Measurements from ENCODE around the gene ANKRD31. TPM values are rescaled to one million over a fixed set of nuclear protein-coding genes. Genes with fewer than 3 reads are reported as not detected.
"Not testable (repeated sequence)": the region's sequence is repeated elsewhere in the genome, so short reads cannot be mapped to it uniquely, and the experiment has no call there.

Gene ANKRD31
- total RNA-seq, 1 experiment from 2014 or later: 0.09 TPM

DNA sequence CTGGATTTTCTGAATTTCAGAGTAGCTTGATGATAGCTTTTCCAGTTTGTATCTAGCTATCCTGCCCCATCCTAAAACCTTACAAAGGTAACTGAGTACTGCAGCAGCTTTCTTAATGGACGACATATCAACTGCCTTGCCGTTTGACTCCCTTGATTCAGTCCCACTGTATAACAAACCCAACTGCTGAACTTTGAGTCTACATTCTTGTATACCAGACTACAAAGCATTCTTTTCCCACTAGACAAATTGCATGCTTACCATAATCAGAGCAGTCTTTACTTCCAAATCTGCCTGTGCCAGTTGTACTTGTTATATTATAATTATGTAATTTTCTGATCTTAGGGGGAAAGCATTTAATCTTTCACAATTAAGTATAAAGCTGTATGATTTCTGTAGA is 47.3 kb downstream of the ANKRD31 start:
- ChIA-PET CTCF (no interaction called here), POLR2A (interaction anchor here (0.6 kb wide), 1 partner anchor 495 kb away, joined by 7 read pairs; no protein-coding TSS in a partner anchor)
- H3K4me3 Mint-ChIP-seq: no peak overlapping the region
- DNase-seq (ENCODE audit: low spot score) (no peak), ATAC-seq (no peak)
- peaks cover 5% of the 10 kb centered on the region; the same call in 1 of the 2 replicates for H3K9me3 Mint-ChIP-seq
- no peak overlapping the region for H3K27ac Mint-ChIP-seq
- H3K27me3 Mint-ChIP-seq (ENCODE audit: low read depth): no peaks in the 10 kb centered on the region
- TF ChIP-seq, protein P1, sequence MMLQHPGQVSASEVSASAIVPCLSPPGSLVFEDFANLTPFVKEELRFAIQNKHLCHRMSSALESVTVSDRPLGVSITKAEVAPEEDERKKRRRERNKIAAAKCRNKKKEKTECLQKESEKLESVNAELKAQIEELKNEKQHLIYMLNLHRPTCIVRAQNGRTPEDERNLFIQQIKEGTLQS (CRISPR knock-in tag; conservative IDR thresholded peaks at IDR 0.05): no peak
- TF ChIP-seq NFYB (CRISPR knock-in tag; conservative IDR thresholded peaks at IDR 0.05; ENCODE audit: low read depth) (no peak), FOXK1 (CRISPR knock-in tag; IDR thresholded peaks at IDR 0.05) (no peak), ERG (CRISPR knock-in tag; IDR thresholded peaks at IDR 0.05) (no peak), CREB1 (CRISPR knock-in tag; IDR thresholded peaks at IDR 0.05) (no peak), ZNF512 (CRISPR knock-in tag; IDR thresholded peaks at IDR 0.05; ENCODE audit: borderline replicate concordance) (no peak), SP1 (CRISPR knock-in tag; conservative IDR thresholded peaks at IDR 0.05) (no peak), MAX (CRISPR knock-in tag; IDR thresholded peaks at IDR 0.05) (no peak), ZBTB21 (CRISPR knock-in tag; IDR thresholded peaks at IDR 0.05; ENCODE audit: borderline replicate concordance) (no peak), ZNF138 (CRISPR knock-in tag; conservative IDR thresholded peaks at IDR 0.05) (no peak)
- TF ChIP-seq, protein P2, sequence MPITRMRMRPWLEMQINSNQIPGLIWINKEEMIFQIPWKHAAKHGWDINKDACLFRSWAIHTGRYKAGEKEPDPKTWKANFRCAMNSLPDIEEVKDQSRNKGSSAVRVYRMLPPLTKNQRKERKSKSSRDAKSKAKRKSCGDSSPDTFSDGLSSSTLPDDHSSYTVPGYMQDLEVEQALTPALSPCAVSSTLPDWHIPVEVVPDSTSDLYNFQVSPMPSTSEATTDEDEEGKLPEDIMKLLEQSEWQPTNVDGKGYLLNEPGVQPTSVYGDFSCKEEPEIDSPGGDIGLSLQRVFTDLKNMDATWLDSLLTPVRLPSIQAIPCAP (CRISPR knock-in tag; IDR thresholded peaks at IDR 0.05): no peak
- TF ChIP-seq, protein P3, sequence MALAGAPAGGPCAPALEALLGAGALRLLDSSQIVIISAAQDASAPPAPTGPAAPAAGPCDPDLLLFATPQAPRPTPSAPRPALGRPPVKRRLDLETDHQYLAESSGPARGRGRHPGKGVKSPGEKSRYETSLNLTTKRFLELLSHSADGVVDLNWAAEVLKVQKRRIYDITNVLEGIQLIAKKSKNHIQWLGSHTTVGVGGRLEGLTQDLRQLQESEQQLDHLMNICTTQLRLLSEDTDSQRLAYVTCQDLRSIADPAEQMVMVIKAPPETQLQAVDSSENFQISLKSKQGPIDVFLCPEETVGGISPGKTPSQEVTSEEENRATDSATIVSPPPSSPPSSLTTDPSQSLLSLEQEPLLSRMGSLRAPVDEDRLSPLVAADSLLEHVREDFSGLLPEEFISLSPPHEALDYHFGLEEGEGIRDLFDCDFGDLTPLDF (CRISPR knock-in tag; IDR thresholded peaks at IDR 0.05): no peak
- H3K36me3 Mint-ChIP-seq: no peaks in the 10 kb centered on the region
- no peaks in the 10 kb centered on the region for H3K4me1 Mint-ChIP-seq

DNA sequence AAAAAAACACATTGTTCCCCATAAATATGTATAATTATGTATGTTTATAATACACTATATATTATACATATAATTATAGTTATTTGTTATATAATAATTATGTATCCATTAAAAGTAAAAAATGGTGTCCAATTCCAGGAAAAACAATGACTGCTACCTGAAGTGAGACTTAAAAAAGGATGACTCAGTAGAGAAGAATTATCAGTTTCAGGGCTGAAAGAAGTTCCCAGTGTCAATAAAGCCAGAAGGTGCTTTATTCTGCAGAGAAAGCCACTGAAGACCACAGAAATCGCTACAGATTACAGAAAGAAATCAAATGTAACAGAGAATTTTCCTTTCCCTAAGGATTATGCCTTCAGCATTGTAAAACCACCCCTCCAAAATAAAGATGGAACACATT is 50.9 kb downstream of the ANKRD31 start:
- DNase-seq (ENCODE audit: low spot score): no peak
- ChIA-PET POLR2A (no interaction called here), CTCF (no interaction called here)
- H3K27me3 Mint-ChIP-seq (ENCODE audit: low read depth): no peaks in the 10 kb centered on the region
- peaks cover 5% of the 10 kb centered on the region; the same call in 1 of the 2 replicates for H3K9me3 Mint-ChIP-seq
- no peak overlapping the region for H3K27ac Mint-ChIP-seq
- TF ChIP-seq ZBTB21 (CRISPR knock-in tag; IDR thresholded peaks at IDR 0.05; ENCODE audit: borderline replicate concordance) (no peak), FOXJ3 (CRISPR knock-in tag; IDR thresholded peaks at IDR 0.05; ENCODE audit: borderline replicate concordance) (no peak), ARID4B (CRISPR knock-in tag; IDR thresholded peaks at IDR 0.05; ENCODE audit: borderline replicate concordance) (no peak)
- ATAC-seq: no peak
- H3K4me3 Mint-ChIP-seq: no peak overlapping the region
- no peaks in the 10 kb centered on the region for H3K36me3 Mint-ChIP-seq
- H3K4me1 Mint-ChIP-seq: no peaks in the 10 kb centered on the region

DNA sequence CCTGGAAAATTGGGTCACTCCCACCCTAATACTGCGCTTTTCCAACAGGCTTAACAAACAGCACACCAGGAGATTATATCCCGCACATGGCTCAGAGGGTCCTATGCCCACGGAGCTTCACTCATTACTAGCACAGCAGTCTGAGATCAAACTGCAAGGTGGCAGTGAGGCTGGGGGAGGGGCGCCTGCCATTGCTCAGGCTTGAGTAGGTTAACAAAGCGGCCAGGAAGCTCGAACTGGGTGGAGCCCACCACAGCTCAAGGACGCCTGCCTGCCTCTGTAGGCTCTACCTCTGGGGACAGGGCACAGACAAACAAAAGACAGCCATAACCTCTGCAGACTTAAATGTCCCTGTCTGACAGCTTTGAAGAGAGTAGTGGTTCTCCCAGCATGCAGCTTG is 60.7 kb downstream of the ANKRD31 start:
- H3K27me3 Mint-ChIP-seq (ENCODE audit: low read depth); CTCF ChIA-PET; POLR2A ChIA-PET; H3K4me3 Mint-ChIP-seq; ATAC-seq; DNase-seq (ENCODE audit: low spot score); H3K4me1 Mint-ChIP-seq; H3K27ac Mint-ChIP-seq: not testable (repeated sequence)
- Mint-ChIP-seq H3K36me3 (peaks cover 34% of the 10 kb centered on the region), H3K9me3 (peaks cover 54% of the 10 kb centered on the region)

GRCh38 chr5:75174872-75175271 is 61.8 kb downstream of the ANKRD31 start:
- CTCF ChIA-PET; H3K27ac Mint-ChIP-seq; ATAC-seq; H3K4me1 Mint-ChIP-seq; H3K27me3 Mint-ChIP-seq (ENCODE audit: low read depth); H3K4me3 Mint-ChIP-seq; POLR2A ChIA-PET; DNase-seq (ENCODE audit: low spot score): not testable (repeated sequence)
- H3K9me3 Mint-ChIP-seq: peaks cover 54% of the 10 kb centered on the region
- peaks cover 34% of the 10 kb centered on the region for H3K36me3 Mint-ChIP-seq

All from WTC11 (cell line).